ENCODE results near the gene NEXN. TPM values are rescaled to one million over a fixed set of nuclear protein-coding genes. Genes with fewer than 3 reads are reported as not detected.

Gene NEXN
- 1 to 10 TPM; 2.4 to 2.8 TPM for total RNA-seq

DNA sequence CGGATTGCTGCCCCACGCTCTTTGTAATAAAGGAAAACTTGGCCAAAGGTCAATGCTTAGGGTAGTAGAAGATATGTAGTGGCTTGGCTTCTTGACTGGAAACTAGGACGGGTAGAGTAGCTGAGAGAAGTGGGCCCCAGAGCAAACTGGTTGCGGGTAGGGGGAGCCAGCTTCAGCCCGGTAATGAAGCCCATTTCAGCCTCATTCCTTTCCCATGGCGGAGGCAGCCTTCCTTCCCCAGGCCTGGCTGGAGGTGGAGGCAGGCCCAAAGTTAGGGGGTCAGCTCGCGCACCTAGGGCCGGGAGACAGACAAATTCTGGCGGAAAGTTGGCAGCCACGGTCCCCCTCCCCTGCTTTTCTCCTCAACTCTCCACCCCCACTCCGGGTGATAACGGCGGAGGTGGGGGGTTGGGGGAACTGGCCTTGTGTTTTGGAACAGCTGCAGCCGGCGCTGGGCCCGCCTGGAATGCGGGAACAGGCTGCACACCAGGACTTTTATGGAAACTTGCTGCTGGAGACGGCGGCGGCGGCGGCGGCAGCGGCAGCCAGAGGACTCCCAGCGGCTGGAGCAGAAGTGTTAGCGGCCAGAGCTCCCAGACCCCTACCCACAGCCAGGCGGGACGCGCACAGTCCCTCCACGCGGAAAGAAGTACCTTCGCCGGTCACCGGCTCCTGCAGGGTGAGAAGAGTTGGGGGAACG is at the start of gene NEXN:
TSS of gene NEXN (plus strand) at position 544 of the 700 bp plus-strand sequence. CDS start 27,483 bp downstream, outside the sequence.
- DNase-seq (no peak), ATAC-seq (peak; percentile 59)
- TF ChIP-seq, protein P1, sequence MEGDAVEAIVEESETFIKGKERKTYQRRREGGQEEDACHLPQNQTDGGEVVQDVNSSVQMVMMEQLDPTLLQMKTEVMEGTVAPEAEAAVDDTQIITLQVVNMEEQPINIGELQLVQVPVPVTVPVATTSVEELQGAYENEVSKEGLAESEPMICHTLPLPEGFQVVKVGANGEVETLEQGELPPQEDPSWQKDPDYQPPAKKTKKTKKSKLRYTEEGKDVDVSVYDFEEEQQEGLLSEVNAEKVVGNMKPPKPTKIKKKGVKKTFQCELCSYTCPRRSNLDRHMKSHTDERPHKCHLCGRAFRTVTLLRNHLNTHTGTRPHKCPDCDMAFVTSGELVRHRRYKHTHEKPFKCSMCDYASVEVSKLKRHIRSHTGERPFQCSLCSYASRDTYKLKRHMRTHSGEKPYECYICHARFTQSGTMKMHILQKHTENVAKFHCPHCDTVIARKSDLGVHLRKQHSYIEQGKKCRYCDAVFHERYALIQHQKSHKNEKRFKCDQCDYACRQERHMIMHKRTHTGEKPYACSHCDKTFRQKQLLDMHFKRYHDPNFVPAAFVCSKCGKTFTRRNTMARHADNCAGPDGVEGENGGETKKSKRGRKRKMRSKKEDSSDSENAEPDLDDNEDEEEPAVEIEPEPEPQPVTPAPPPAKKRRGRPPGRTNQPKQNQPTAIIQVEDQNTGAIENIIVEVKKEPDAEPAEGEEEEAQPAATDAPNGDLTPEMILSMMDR (IDR thresholded peaks at IDR 0.05), result no peak
- H3K27ac Mint-ChIP-seq, result no peak within 1 kb of the TSS
- peaks cover 14% of the 10 kb centered on the region for H3K27me3 Mint-ChIP-seq
- ChIA-PET CTCF (interaction anchor here (0.7 kb wide), 1 partner anchor 343 kb away, joined by 3 read pairs; no protein-coding TSS in a partner anchor), POLR2A (interaction anchor here (0.6 kb wide), 1 partner anchor 29 kb away, joined by 3 read pairs; no protein-coding TSS in a partner anchor)
- peak within 1 kb of the TSS; percentile 70 for H3K4me3 Mint-ChIP-seq
- H3K36me3 Mint-ChIP-seq (ENCODE audit: low read depth), result no peaks in the 10 kb centered on the region
- intact Hi-C loops (cut with micrococcal nuclease), result no loop called here
- no peaks in the 10 kb centered on the region for H3K9me3 Mint-ChIP-seq
- peaks cover 7% of the 10 kb centered on the region for H3K4me1 Mint-ChIP-seq (ENCODE audit: low read depth)

DNA sequence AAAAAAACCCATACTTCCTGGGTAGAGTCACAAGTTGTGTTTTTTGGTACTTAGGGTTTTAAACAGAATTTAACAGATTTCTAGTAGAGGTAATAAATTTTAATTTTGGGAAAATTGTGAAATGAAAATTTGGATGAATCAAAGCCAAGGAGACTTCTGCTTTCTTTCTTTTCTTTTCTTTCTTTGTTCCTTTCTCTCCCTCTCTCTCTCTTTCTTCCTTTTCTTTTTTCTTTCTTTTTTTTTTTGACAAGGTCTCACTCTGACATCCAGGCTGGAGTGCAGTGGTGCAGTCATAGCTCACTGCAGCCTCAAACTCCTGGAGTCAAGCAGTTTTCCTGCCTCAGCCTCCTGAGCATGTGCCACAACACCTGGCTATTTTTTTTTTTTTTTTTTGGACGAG is 46.9 kb upstream of the NEXN start:
- Mint-ChIP-seq H3K4me3 (no peak overlapping the region), H3K27me3 (no peaks in the 10 kb centered on the region), H3K36me3 (ENCODE audit: low read depth) (peaks cover 11% of the 10 kb centered on the region), H3K4me1 (ENCODE audit: low read depth) (peaks cover 6% of the 10 kb centered on the region), H3K27ac (no peak overlapping the region), H3K9me3 (no peaks in the 10 kb centered on the region)
- intact Hi-C loops (cut with micrococcal nuclease), result no loop called here
- POLR2A ChIA-PET, result no interaction called here
- ATAC-seq, result no peak
- TF ChIP-seq, protein P1 (IDR thresholded peaks at IDR 0.05), result no peak
- DNase-seq, result no peak
- CTCF ChIA-PET, result no interaction called here

DNA sequence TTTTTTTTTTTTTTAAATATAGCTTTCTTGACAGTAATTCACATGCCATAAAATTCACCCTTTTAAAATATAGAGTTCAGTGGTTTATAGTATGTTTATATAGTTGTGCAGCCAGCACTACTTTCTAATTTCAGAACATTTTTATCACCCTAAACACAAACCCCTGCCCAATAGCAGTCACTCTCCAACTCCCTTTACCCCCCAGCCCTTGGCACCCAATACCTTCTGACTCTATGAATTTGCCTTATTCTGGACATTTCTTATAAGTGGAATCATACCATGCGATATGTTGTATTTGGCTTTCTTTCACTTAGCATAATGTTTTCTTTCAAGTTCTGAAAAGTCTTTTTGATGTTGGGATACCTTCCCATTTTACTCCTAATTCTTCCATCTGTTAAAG is 42.5 kb upstream of the NEXN start:
- intact Hi-C loops (cut with micrococcal nuclease), result no loop called here
- Mint-ChIP-seq H3K4me1 (ENCODE audit: low read depth) (peaks cover 9% of the 10 kb centered on the region), H3K9me3 (no peaks in the 10 kb centered on the region), H3K27me3 (no peaks in the 10 kb centered on the region), H3K36me3 (ENCODE audit: low read depth) (peaks cover 10% of the 10 kb centered on the region), H3K27ac (no peak overlapping the region), H3K4me3 (no peak overlapping the region)
- ChIA-PET POLR2A (no interaction called here), CTCF (no interaction called here)
- TF ChIP-seq, protein P1 (IDR thresholded peaks at IDR 0.05), result no peak
- ATAC-seq (no peak), DNase-seq (no peak)

DNA sequence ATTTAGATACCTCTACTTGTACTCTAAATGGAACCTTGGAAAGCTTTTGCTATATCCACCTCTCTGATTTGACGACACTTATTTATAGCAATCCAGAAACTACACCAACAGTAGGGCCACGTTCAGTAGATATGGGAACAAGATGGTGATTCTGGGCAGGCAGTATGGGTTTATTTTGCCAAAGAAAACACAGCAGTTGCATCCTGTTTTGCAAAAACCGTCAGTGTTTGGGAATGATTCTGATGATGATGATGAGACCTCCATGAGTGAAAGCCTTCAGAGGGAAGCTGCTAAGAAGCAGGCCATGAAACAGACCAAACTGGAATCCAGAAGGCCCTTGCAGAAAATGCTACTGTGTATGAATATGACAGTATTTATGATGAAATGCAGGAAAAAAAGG is 41.5 kb upstream of the NEXN start:
- H3K4me3 Mint-ChIP-seq, result no peak overlapping the region
- intact Hi-C loops (cut with micrococcal nuclease), result no loop called here
- CTCF ChIA-PET, result no interaction called here
- H3K27ac Mint-ChIP-seq, result no peak overlapping the region
- no peak for DNase-seq
- TF ChIP-seq, protein P1 (IDR thresholded peaks at IDR 0.05), result no peak
- H3K36me3 Mint-ChIP-seq (ENCODE audit: low read depth), result peaks cover 10% of the 10 kb centered on the region
- H3K27me3 Mint-ChIP-seq, result no peaks in the 10 kb centered on the region
- no peaks in the 10 kb centered on the region for H3K9me3 Mint-ChIP-seq
- POLR2A ChIA-PET, result no interaction called here
- H3K4me1 Mint-ChIP-seq (ENCODE audit: low read depth), result peaks cover 9% of the 10 kb centered on the region
- no peak for ATAC-seq

DNA sequence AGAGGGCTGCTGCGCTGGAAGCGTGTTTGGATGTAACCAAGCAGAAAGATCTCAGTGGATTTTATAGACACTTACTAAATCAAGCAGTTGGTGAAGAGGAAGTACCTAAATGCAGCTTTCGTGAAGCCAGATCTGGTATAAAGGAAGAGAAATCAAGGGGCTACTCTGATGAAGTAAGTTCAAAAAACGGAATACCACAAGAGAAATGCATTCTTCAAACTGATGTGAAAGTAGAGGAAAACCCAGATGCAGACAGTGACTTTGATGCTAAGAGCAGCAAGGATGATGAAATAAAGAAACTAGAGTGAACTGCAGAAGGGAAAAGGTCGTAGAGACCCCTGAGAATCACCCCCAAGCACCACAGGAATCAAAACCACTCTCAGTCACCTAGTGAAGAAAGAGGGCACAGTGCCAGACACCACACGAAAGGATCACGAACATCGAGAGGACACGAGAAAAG is 40.8 kb upstream of the NEXN start:
- Mint-ChIP-seq H3K4me3 (no peak overlapping the region), H3K27me3 (no peaks in the 10 kb centered on the region), H3K27ac (no peak overlapping the region), H3K4me1 (ENCODE audit: low read depth) (peaks cover 9% of the 10 kb centered on the region), H3K36me3 (ENCODE audit: low read depth) (peaks cover 10% of the 10 kb centered on the region), H3K9me3 (no peaks in the 10 kb centered on the region)
- DNase-seq (peak; percentile 72), ATAC-seq (peak; percentile 84)
- intact Hi-C loops (cut with micrococcal nuclease), result no loop called here
- TF ChIP-seq, protein P1 (IDR thresholded peaks at IDR 0.05), result no peak
- ChIA-PET POLR2A (no interaction called here), CTCF (no interaction called here)

Measured in activated CD8-positive, alpha-beta T cell treated with anti-CD3 and anti-CD28 coated beads for 36 hours (primary cell).